HG02840 (cell line): ENCODE results near the gene CEP57L1.

Source experiments
- ATAC-seq: cut with Tn5 transposase; IDR thresholded peaks from one replicate; pipeline ENCODE4 v1.9.1; 2021; ENCODE audit warnings: mild to moderate bottlenecking, moderate library complexity, moderate number of reproducible peaks; ENCODE audit not compliant: unreplicated experiment, low FRiP score

CEP57L1 gene

GRCh38 chr6:109095036-109095834 lies at the start of gene CEP57L1:
TSS of gene CEP57L1 (plus strand) at chr6:109095507. CDS start at chr6:109145222, 49,715 bp downstream.
- peak; percentile 78 for ATAC-seq

DNA sequence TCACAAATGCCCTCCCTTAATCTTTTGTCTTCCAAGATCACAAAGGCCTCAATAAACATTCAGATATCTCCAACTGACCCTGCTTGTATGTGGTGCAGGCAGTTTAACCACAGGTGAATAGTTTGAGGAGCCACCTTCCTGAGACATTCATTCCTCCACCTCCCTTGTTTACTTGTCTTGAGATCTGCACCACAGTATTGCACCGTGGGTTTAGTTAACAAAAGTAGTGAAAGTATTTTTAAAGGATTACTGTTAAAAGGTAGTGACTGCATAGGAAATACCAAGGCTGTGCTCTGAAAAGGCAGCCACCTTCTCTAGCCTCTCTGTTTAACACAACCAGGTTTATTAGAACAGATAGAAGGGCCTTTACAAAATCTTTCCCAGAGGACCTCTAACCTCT lies 47.1 kb upstream of the CEP57L1 start:
- ATAC-seq: no peak

DNA sequence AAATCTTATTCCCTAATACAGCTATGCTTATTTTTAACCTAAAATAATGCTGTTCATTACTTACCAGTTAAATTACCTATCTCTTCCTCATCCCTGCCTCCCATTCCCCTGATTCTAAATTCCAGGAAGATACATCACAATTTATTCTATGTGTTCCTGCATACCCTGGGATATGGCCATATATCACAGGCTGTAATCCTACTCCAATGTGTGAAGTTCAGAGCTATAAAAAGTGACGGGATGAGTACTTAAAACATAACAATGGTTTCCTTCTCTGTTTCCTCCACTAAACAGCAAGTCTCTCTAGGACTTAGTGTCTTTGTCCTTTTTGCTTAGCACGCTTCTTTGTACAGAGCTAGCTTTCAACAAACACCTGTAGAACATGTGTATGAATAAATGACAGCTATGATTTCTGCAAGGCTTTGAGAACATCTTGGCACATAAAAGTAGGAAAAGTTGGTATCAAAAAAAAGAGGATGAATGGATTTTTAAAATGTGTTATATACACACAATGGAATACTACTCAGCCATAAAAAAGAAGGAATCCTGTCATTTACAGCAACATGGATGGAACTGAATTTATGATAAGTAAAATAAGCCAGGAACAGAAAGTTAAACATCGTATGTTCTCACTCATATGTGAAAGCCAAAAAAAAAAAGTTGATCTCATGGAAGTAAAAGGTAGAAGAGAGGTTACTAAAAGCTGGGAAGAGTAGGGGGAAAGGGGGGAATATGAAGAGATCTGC lies 46.5 kb upstream of the CEP57L1 start:
- ATAC-seq: no peak

GRCh38 chr6:109050012-109050411 lies 45.3 kb upstream of the CEP57L1 start:
- ATAC-seq: no peak

- ATAC-seq: no peak
Measured at GRCh38 chr6:109050447-109051102, 44.7 kb upstream of the CEP57L1 start.

DNA sequence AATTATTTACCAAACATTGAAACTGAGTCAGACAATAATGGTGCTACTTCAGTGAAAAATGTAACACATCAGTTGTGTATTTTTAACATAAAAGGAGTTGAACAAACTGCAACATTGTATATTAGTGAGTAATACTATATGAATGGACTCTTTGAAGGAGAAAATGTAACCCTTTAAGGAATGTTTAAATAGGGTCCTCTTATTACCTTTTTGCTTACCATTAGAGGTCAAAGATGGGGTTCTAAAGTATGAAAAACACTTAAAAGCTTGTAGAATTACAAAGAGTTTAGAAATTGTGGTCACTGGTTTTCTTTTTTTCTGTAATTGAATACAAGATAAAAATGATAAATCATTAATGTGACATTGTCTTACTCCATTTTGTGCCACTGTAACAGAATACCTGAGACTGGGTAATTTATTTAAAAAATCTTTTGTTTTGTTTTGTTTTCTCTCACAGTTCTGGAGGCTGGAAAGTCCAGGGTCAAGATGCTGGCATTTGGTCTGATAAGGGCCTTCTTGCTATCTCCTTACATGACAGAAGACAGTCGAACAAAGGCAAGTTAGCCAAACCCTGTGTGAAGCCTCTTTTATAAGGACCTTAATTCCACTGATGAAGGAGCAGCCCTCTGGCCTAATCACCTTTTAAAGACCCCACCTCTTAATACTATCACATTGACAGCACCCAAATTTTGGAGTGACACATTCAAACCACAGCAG lies 43.8 kb upstream of the CEP57L1 start:
- ATAC-seq: no peak

DNA sequence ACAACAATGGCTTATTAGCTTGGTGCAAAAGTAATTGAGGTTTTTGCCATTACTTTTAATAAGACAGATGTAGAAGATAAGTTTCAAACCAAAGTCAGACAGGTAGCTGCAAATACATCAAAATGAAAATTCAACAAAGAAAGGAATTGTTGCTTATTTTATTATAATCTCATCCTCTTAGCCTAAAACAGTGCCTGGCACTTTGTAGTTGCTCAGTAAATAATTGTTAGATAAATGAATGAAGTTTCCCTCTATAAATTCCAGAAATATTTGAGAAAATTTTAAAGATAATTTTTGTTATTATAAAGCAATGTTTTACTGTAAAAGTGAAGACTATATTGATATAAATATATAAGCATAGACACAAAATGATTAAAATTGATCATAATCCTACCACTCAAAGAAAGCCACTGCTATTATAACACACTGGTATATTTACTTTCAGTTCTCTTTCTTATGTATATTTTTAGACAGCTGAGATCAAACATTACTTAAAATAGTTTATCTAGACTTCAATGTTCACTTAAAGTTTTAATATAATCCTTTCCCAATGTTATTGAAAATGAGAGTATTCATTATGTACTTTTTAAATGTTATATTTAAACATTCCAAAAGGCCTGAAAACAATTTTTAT lies 43.2 kb upstream of the CEP57L1 start:
- no peak for ATAC-seq

- ATAC-seq: no peak
Measured at GRCh38 chr6:109052852-109053251, 42.5 kb upstream of the CEP57L1 start.

DNA sequence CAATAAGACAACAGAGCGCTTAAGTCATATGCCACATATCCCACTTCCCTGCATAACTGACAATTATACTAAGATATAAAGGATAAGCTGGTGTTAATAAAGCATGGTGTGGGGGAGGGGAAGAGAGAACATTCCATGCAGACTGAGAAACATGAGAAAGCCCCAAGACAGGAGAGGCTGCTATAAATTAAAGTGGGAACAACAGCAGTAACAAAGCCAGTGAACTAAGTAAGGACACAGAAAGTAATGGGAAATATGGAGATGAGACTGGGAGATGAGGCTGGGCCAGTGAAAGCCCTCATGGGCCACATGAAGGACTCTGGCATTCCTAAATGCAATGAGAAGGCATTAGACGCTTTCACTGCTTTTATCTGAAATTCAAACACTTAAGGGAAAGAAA lies 42.0 kb upstream of the CEP57L1 start:
- no peak for ATAC-seq

DNA sequence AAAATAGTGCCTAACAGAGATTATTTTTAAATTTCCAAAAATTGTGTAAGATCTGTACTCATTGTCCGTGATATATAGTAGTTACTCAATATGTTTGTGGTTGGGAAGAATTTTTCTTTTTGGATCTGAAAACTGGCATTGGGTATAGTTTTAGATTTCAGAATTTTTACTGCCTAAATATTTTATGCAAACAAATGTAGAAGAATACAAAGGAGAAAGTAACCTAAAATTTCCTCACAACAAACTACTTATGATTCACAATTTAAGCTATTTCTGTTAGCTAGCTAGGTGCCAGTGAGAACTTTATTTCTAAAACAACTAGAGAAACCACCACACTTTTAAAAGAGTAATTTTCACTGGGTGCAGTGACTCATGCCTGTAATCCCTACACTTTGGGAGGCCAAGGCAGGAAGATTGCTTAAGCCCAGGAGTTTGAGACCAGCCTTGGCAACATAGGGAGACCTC lies 39.5 kb upstream of the CEP57L1 start:
- no peak for ATAC-seq

DNA sequence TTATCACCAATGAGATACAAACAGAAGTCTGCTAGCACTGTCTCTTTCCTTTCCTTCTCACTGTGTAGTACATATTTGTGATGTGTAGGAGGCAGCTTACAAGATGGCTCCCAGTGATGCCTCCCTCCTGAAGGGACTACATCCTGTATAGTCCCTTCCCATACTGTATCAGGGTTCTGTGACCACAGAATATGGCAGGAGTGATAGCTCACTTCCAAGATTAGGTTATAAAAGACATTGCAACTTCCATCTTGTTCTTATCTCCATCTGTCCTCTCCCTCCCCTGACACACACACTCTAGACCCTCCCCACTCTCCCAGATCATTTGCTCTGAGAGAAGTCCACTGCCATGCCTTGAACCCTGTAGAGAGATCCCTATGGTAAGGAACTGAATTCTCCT lies 38.6 kb upstream of the CEP57L1 start:
- no peak for ATAC-seq

GRCh38 chr6:109058620-109059019 lies 36.7 kb upstream of the CEP57L1 start:
- no peak for ATAC-seq

DNA sequence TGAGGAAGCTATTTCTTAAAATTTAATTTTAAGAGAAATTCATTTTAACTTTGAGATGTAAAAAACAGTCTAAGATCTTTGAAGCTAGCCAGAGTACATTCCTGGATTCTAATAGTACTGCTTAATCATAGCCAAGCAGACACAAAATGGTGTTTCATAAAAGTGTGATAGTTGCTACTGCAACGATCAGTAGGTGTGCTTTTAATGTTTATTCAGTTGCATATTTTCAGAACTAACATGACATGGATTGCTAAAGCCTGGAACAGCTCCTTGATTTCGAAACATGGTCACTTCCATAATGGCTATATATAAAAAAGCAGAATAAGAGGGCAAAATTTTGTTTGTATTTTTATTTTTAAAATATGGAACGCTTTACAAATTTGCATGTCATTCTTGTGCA lies 36.2 kb upstream of the CEP57L1 start:
- no peak for ATAC-seq

- ATAC-seq: no peak
Measured at GRCh38 chr6:109059571-109060021, 35.7 kb upstream of the CEP57L1 start.

- ATAC-seq: no peak
Measured at GRCh38 chr6:109060571-109060970, 34.7 kb upstream of the CEP57L1 start.

DNA sequence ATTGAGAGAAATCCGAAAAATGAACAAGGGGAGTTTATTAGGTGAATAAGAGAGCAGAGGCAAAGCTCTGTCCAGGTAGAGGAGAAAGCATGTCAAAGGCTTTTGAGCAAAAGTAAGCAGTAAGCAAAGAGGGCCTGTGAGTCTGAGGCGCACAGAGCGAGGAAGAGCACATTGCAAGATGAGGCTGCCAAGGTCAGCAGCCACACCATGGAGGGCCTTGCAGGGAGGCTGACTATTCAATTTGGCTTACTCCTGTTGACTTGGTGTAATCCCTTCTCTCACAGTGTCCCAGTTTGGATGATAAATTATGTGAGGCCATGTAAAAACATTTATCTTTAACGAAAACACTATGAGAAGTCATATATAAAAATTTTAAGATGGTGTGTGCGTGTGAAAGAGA lies 33.1 kb upstream of the CEP57L1 start:
- ATAC-seq: no peak

DNA sequence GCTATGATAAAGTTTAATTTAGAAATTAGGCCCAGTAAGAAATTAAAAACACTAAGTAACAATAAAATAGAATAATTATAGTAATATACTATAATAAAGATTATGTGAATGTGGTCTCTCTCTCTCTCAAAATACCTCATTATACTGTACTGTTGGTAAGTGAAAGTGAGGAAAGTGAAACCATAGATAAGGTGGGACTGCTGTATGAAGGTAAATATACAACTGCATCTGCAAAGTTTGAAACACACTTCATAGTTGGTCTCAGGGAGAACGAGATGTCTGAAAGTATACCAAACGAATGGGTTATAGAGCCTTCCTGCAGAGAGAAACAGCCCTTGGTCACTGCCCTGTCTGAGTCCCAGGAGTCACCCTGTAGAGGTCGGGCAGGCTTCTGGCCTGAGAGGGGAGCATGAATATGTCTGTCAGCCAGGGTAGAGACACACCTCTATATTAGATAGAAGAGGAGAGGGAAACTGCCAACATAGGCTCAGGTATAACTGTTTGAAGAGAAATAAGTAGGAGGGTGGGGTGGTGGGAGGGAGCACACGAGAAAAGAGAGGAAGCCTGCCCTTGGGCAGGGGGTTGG lies 32.4 kb upstream of the CEP57L1 start:
- no peak for ATAC-seq

GRCh38 chr6:109069746-109070145 lies 25.6 kb upstream of the CEP57L1 start:
- ATAC-seq: no peak

DNA sequence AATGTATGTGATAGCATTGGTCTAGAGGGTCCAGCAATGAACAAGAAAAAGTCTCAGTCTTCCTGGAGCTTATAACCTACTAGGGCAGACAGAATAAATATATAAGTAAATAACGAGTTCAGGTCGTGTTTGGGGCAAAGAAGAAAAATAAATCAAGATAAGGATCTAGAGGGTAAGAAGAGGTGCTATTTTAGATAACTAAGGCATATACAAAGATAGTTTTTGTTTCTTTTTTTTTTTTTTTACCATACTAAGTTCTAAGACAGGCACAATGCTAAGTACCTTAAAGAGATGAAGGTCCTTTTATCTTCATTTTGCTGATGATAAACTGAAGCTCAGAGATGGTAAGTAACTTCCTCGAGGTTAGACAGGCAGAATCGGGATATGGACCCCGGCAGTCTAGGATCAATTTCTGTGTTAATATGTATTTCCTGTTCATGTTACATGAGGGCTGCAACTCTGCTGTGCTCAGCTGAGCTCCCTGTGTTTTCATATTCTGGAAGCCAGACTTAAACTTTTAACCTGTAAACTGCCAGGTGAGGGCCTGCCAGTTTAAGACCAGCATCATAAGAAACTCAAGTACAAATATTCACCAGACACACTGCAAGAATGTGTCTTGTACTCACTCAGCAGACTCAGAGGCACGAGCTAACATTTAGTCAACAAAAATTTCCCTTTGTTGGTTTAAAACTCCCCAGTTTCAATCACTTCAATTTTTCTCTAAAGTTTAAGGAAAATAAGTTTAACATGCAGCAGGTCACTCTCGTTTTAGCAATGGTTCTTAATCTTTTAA lies 24.0 kb upstream of the CEP57L1 start:
- no peak for ATAC-seq
